PC-3 (cell line): ENCODE measurements around the gene MFSD6L.

ENCODE experiments used
- EZH2 ChIP-seq: fragments of 300-600 bp; sonication (generic); IDR thresholded peaks from one replicate; pipeline ENCODE4 v1.6.1; 2017; ENCODE audit warnings: antibody characterized with exemption, mild to moderate bottlenecking, low read length; ENCODE audit not compliant: unreplicated experiment
- EZH2phosphoT487 ChIP-seq: fragments of 300-600 bp; sonication (generic); IDR thresholded peaks from 2 replicates; pipeline ENCODE4 v1.6.1; 2018; ENCODE audit warnings: mild to moderate bottlenecking, antibody characterized with exemption, low read length, borderline replicate concordance
- TF ChIP-seq, protein P1 (sequence below): fragments of 300-600 bp; sonication (generic); conservative IDR thresholded peaks from 2 replicates; pipeline ENCODE4 v1.5.1; 2017; ENCODE audit warnings: antibody characterized with exemption, low read depth, mild to moderate bottlenecking, low read length

DNA sequence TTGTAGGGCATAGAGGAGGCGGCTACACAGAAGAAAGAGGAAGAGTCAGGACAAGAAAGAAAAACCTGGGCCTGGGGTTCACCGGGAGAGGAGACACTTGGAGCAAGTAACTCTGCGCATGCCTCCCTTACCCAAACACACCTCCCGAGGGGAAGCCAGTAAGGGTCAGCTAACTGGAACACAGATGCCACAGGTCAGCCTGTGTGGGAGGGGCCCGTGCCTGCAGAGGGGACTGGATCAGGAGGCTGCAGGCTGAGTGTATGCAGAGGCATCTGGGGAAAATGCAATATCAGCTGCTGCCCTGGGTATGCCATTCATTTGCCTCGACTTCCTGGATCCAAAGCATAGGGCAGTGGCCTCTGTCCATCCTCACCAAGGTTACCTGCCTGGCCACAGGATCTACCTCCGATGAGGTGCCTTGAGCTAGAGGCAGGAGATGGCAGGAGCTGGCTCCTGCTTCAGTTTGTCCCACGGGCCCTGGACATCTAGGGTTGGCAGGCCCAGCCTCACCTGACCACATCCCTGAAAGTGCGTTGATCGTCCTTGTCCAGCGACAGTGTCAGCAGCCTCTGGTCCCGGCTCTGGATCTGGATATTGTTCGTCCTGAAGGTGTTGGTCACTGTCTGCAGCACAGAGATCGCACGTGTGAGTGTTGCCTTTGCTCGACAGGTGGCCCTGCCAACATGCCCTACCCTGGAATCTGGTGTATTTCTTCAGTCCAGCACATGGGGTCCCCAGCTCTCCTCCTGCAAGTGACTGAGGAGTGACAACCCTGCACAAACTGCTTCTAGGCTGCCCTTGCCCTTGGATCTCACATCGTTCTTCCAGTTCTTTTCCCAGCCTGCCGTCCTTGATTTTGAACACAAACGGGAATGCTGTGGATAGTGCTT is 4.6 kb upstream of the MFSD6L start:
- TF ChIP-seq, protein P1, sequence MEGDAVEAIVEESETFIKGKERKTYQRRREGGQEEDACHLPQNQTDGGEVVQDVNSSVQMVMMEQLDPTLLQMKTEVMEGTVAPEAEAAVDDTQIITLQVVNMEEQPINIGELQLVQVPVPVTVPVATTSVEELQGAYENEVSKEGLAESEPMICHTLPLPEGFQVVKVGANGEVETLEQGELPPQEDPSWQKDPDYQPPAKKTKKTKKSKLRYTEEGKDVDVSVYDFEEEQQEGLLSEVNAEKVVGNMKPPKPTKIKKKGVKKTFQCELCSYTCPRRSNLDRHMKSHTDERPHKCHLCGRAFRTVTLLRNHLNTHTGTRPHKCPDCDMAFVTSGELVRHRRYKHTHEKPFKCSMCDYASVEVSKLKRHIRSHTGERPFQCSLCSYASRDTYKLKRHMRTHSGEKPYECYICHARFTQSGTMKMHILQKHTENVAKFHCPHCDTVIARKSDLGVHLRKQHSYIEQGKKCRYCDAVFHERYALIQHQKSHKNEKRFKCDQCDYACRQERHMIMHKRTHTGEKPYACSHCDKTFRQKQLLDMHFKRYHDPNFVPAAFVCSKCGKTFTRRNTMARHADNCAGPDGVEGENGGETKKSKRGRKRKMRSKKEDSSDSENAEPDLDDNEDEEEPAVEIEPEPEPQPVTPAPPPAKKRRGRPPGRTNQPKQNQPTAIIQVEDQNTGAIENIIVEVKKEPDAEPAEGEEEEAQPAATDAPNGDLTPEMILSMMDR: no peak
- TF ChIP-seq EZH2 (no peak), EZH2phosphoT487 (no peak)
